ELR (cell line): Measurements from ENCODE around the gene BAG2.

Experiments used
- DNase-seq: peaks from one replicate; pipeline ENCODE4 v3.0.0-alpha.2; 2015; ENCODE audit warnings: low read depth

BAG2 gene

GRCh38 chr6:57174511-57174907, 2.4 kb downstream of the BAG2 start:
- DNase-seq, result peak; percentile 5

GRCh38 chr6:57177545-57178265, 5.6 kb downstream of the BAG2 start:
- no peak for DNase-seq

- no peak for DNase-seq
Measured at GRCh38 chr6:57180596-57180995, 8.5 kb downstream of the BAG2 start.

GRCh38 chr6:57182017-57182432, 9.9 kb downstream of the BAG2 start:
- no peak for DNase-seq

DNA sequence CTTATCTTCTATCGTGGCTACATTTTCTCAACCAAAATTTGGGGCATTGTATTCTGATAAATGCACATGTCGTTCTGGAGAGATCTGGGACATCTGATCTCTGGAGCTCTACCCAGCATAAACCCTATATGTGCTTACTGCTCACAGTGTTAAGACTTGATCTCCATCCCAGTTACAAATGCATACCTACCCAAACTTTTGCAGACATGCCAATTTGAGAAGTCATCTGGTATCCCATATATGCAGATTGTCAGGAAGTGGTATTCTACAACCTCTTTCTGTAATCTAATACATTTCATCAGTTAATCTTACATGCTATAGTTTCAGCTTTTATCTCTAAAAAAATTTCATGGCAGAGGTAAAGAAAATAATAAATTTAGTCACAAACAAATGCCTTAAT, 11.2 kb downstream of the BAG2 start:
- DNase-seq, result peak; percentile 22

DNA sequence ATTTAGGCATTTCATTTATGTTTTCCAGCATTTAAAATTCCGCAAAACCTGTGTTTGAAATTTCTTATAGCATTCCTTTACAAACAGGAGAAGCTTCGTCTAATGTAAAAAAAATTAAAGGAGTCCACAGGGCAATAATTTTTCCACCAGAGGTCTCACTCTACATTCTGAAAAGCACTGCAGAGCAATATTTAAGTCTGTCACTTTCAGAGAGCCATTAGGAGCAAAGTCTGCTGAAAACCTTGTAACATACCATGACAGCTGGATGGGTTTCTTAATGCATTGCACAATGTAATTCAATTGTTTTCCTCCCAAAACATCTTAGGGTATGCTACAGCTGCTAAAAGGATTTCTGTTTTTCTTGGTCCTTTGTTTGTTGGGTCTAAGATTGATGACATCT, 18.0 kb downstream of the BAG2 start:
- DNase-seq, result peak; percentile 59

GRCh38 chr6:57193177-57193576, 21.1 kb downstream of the BAG2 start:
- no peak for DNase-seq

DNA sequence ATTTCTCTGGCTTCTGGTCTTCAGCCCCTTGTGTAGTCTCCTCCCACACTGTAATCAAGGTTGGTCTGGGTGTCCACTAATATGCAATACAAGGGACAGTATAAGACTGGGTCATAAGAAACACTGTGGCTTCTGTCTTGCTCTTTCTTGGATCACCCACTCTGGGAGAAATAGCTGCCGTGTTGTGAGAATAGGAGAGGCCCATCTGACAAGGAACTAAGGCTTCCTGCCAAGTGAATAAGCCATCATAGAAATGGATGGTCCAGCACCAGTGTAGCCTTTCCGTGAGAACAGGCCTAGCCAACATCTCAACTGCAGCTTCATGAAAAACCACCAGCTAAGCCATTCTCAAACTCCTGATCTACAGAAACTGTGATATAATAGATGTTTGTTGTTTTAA, 23.3 kb downstream of the BAG2 start:
- DNase-seq, result no peak

- DNase-seq, result no peak
Measured at GRCh38 chr6:57198926-57199636, 27.0 kb downstream of the BAG2 start.

- DNase-seq, result no peak
Measured at GRCh38 chr6:57201718-57202117, 29.6 kb downstream of the BAG2 start.

DNA sequence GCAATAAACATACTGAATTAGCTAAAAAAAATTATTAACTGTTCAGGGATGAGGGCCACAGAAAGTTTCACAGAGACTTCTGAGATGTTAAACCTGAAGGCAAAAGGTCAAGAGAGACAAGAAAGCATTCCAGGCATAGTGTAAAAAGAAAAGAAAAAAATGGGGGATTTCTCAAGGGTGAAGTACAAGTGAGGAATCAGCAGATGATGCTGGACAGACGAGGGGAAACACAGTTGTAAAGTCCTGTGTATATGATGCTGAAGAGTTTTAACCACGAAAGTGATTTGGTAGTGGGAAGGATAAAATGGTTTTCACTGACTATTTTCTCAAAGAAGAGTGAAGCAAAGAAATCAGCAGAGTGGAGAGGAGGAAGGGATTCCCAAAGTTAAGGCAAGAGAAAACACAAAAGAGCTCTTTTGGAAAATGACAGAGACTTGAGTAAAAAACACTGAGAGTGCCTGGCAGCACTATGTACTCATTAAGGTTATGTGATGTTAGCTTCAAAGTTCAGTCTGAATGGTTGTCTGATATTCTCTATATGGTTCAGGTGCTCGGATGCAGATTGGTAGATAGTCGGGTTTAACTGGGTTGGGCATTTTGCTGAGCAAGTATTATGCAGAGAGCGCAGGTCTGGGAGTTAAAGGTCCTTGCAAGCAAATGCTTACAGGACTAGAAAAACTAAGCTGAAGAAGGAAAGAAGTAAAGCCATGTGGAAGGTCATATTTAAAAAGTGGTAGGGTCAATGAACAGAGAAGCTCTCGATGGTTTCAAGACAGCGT, 33.6 kb downstream of the BAG2 start:
- DNase-seq, result no peak

- peak; percentile 75 for DNase-seq
Measured at GRCh38 chr6:57207141-57207540, 35.0 kb downstream of the BAG2 start.

GRCh38 chr6:57207872-57208271, 35.7 kb downstream of the BAG2 start:
- no peak for DNase-seq

DNA sequence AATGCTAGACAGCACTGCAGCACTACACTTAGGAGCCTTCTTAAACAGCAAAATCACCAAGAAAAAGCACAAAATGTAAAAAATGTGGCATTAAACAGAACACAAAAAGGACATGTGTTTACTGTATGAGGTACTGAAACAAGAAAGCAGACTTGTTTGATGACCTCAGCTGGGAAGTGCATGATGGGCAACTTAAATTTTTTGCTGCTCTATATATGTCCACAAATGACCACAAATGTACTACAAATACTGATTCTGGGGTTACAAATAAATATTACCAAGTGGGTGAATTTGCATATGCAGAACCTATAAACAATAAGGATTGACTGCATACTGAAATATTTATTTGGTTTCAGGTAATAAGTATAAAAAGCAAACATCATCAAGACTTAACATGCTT, 36.9 kb downstream of the BAG2 start:
- DNase-seq, result no peak

DNA sequence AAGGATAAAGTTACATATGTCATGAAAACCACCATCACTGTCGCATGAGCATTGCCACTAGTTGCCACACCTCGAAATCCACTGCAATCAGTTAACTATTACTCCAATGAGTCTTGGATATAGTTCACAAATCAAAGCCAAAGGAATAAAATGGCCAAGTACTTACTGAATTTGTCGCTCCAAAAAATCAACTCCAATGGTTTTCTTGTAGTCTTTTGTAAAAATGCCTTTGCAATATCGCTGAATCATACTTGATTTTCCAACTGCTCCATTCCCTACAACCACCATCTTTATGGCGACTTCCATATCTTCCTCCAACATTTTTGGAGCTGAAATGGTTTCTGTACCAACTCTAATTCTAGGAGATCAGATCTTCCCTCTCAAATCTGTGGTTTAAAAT, 37.9 kb downstream of the BAG2 start:
- DNase-seq, result no peak

DNA sequence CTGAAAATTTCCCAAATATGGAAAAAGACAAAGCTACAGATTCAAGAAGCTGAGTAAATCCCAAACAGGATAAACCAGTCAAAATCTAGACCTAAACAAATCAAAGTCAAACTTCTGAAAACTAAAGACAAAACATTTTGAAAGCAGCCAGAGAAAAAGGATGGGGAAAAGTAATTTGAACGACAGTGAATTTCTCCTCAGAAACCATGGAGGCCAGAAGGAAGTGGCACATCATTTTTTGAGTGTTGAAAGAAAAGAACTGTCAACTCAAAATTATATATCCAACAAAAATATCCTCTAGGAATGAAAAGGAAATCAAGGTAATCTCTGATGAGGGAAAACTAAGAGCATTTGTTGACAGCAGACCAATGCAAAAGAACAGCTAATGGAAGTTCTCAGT, 43.1 kb downstream of the BAG2 start:
- DNase-seq, result no peak

DNA sequence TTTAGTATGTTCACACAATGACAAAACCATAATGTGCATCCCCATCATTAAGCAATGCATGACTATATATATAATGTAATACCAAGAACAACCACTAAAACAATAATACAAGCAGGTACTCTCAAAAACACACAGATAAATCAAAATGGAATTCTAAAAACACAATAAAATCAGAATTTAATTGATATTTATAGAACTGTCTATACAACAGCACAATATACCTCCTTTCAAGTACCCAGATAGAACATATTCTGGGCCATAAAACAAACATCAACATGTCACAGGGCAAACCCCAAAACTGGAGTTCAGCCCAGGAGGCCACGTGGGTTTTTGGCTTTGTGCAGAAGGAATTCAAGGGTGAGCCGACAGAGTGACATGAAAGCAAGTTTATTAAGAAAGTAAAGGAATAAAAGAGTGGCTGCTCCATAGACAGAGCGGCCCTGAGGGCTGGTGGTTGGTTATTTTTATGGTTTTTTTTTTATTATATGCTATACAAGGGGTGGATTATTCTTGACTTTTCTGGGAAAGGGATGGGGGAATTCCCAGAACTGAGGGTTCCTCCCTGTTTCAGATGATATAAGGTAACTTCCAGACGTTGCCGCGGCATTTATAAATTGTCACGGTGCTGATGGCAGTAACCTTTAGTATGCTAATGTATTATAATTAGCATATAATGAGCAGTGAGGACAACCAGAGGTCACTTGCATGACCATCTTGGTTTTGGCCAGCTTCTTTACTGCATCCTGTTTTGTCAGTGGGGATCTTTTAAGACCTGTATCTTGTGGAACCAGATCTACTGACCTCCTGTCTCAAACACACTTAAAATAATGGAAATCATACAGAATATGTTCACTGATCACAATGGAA, 44.3 kb downstream of the BAG2 start:
- DNase-seq, result peak; percentile 35

DNA sequence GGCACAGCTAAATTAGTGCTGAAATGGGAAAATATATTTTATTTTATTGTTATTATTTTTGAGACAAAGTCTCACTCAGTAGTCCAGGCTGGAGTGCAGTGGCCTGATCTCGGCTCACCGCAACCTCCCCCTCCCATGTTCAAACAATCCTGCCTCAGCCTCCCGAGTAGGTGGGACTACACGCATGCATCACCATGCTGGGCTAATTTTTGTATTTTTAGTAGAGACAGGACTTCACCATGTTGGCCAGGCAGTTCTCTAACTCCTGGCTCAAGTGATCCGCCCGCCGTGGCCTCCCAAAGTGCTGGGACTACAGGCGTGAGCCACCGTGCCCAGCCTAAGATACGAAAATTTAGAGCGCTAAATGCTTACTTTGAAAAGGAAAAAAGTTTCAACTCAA, 45.1 kb downstream of the BAG2 start:
- no peak for DNase-seq

DNA sequence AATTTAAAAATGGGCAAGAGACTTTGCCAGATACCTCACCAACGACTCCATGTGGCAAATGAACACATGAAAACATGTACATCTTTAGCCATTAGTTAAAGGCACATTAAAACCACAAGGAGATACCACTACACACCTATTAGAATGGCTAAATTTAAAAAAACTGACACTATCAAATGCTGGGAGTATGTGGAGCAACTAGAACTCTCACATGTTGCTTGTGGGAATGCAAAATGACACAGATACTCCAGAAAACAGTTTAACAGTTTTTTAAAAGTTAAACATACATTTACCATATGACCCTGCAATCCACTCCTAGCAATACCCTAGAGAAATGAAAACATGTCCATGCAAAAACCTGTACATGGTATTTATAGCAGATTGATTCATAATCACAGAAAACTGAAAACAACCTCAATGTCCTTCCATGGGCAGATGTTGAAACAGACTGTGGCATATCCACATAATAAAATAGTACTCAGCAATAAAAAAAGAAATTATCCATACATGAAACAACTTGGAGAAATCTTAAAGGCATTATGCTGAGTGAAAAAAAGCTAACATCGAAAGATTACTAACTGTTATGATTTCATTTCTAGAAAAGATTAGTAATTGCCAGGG, 48.1 kb downstream of the BAG2 start:
- DNase-seq, result no peak

GRCh38 chr6:57221191-57221935, 49.2 kb downstream of the BAG2 start:
- DNase-seq, result peak; percentile 73
